Common myeloid progenitor, CD34-positive (primary cell): ENCODE measurements around the gene CMTR1.

Experiments used
- CTCF ChIA-PET: fragments of 350-600 bp; sonication (Branson Sonifier 250); formaldehyde crosslinking; loops from one replicate; lab custom pipeline; 2021; ENCODE audit warnings: antibody characterized with exemption; lab: Charles Lee
- POLR2A ChIA-PET: fragments of 350-600 bp; sonication (Branson Sonifier 250); formaldehyde crosslinking; loops from one replicate; lab custom pipeline; 2021; ENCODE audit warnings: antibody characterized with exemption; lab: Charles Lee
- DNase-seq, 3 donors: peaks; one replicate each; pipeline versions ENCODE4 v3.0.0 to v3.0.0-alpha.2; 2013
- H3K27ac ChIP-seq, 2 experiments: 1 replicate in 1 of 2; 2 replicates in 1 of 2; pipeline ENCODE4 v1.7.0; 2013; ENCODE audit warnings: inconsistent platforms in 2 of 2, low read length in 2 of 2, mild to moderate bottlenecking in 2 of 2, low read depth in 1 of 2, moderate library complexity in 1 of 2; ENCODE audit not compliant: severe bottlenecking in 2 of 2, insufficient read depth in 1 of 2, poor library complexity in 1 of 2
- H3K27me3 ChIP-seq, 5 experiments: replicated peaks in 2 of 5; 1 replicate in 3 of 5; 2 replicates in 2 of 5; pipeline versions ENCODE4 v1.6.1 to v1.7.0; 2013; ENCODE audit warnings: low read length in 4 of 5, mild to moderate bottlenecking in 2 of 5, moderate library complexity in 2 of 5, inconsistent platforms in 1 of 5; ENCODE audit not compliant: insufficient read depth in 5 of 5, control insufficient read depth in 4 of 5
- H3K36me3 ChIP-seq, 4 experiments: 1 replicate in 2 of 4; 2 replicates in 2 of 4; pipeline versions ENCODE4 v1.6.1 to v1.7.0; 2013; ENCODE audit warnings: low read length in 3 of 4, control low read depth in 1 of 4, mild to moderate bottlenecking in 1 of 4; ENCODE audit not compliant: control insufficient read depth in 4 of 4, insufficient read depth in 4 of 4
- H3K4me1 ChIP-seq, 4 experiments: 1 replicate in 3 of 4; 2 replicates in 1 of 4; pipeline versions ENCODE4 v1.6.1 to v1.7.1; 2013; ENCODE audit warnings: low read length in 3 of 4, mild to moderate bottlenecking in 3 of 4, control low read depth in 1 of 4, inconsistent platforms in 1 of 4, moderate library complexity in 1 of 4; ENCODE audit not compliant: control insufficient read depth in 4 of 4, insufficient read depth in 4 of 4; ENCODE audit errors: control extremely low read depth in 1 of 4
- H3K4me3 ChIP-seq, 7 experiments: 1 replicate in 4 of 7; 2 replicates in 3 of 7; pipeline versions ENCODE4 v1.5.1 to v1.7.0; 2013; ENCODE audit warnings: mild to moderate bottlenecking in 7 of 7, low read length in 6 of 7, moderate library complexity in 6 of 7, inconsistent platforms in 2 of 7, low read depth in 2 of 7, control low read depth in 1 of 7; ENCODE audit not compliant: insufficient read depth in 4 of 7, control insufficient read depth in 1 of 7; ENCODE audit errors: extremely low read depth in 1 of 7
- H3K9me3 ChIP-seq, 5 experiments: 1 replicate in 4 of 5; 2 replicates in 1 of 5; pipeline versions ENCODE4 v1.6.1 to v1.7.1; 2013; ENCODE audit warnings: low read length in 4 of 5, mild to moderate bottlenecking in 2 of 5, inconsistent platforms in 1 of 5, low read depth in 1 of 5, moderate library complexity in 1 of 5; ENCODE audit not compliant: control insufficient read depth in 4 of 5, insufficient read depth in 2 of 5; ENCODE audit errors: control extremely low read depth in 1 of 5
- WGBS: methylation state at CpG from one replicate; pipeline ENCODE4 v1.1.5; 2013; ENCODE audit not compliant: insufficient coverage; 5-methylcytosine and 5-hydroxymethylcytosine counted together

CMTR1 gene

DNA sequence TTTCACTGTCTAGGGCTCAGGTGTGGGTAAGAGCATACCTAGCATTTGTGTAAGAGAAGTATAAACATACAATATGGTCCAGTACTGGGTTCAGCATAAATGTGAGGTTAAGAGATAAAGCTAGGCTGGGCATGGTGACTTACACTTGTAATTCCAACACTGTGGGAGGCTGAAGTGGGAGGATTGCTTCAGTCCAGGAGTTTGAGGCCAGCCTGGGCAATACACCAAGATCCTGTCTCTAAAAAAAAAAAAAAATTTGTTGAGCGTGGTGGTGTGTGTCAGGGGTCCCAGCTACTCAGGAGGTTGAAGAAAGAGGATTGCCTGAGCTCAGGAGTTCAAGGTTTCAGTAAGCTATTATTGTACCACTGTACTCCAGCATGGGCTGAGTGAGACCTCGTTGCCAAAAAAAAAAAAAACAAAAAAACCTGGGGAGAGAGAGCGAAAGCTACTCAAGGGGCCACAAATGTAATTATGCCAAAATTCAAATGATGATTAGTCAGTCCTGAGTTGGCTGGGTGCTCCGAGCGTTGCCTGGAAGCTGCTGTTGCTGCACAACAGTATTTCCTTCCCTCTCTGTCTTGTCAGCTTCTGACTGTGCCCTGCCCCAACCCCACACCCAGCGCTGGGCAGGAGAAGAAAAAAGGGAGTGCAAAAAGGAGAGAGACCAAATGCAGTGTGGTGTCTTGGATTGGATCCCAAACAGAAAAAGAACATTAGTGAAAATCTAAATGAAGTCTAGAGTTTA lies 24.0 kb downstream of the CMTR1 start:
- WGBS = no CpG with 5 or more reads among the region's 6 CpGs
- H3K27ac ChIP-seq = no peak overlapping the region
- H3K27me3 ChIP-seq = no peaks in the 10 kb centered on the region
- no peak overlapping the region for H3K4me3 ChIP-seq
- H3K9me3 ChIP-seq = no peaks in the 10 kb centered on the region
- POLR2A ChIA-PET = no interaction called here
- CTCF ChIA-PET = no interaction called here
- DNase-seq = no peak
- H3K4me1 ChIP-seq = peaks cover 0 to 5% (median 0%) of the 10 kb centered on the region in 4 experiments
- H3K36me3 ChIP-seq = peaks cover 14 to 85% (median 58%) of the 10 kb centered on the region in 4 experiments

DNA sequence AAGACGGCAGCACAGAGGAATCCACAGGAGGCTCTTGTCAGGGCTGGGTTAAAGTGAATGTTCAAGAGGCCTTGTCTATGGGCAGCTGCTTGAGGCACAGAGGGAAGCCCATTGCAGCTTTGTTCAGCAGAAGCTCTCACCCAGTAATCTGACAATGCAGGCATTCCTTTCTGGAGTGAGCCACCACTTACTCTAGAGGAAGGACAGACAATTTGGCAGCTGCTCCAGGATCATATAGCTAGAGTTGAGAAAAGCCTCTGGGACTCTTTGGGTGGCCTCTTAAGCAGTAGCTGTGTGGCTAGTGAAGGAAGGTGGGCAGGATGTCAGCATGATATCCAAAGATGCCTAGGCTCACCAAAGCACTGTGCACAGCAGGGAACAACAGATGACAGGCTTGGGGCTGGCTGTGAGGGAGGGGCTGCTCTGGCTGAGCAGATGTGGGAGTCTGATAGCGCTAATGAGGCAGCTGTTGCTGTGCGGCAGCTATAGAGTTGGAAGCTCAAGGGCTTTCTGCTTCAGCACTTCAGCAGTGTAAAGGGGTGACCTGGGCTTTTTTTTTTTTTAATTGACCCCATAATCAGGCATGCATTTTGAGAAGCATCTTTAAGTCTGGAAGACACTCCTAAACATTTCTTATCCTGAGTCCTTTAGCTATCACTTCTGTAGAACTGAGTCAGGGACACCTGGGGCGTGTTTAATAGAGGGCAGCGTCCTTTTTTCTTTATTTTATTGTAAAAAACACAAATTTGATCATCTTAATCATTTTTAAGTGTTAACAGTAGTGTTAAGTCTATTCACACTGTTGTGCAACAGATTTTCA lies 27.2 kb downstream of the CMTR1 start:
- Histone ChIP-seq H3K9me3 (no peaks in the 10 kb centered on the region), H3K27ac (peak overlapping the region in 1 of 2 experiments; percentile 6), H3K27me3 (no peaks in the 10 kb centered on the region), H3K36me3 (peaks cover 16 to 81% (median 52%) of the 10 kb centered on the region in 4 experiments), H3K4me3 (no peak overlapping the region), H3K4me1 (peaks cover 0 to 5% (median 0%) of the 10 kb centered on the region in 4 experiments)
- POLR2A ChIA-PET = no interaction called here
- DNase-seq = peak; percentile 36 to 87 (median 75)
- CTCF ChIA-PET = interaction anchor here (1.4 kb wide), 2 partner anchors 10 to 93 kb away, joined by 3 read pairs; no protein-coding TSS in a partner anchor
- WGBS = 70% methylated on average over 3 of the region's 5 CpGs

DNA sequence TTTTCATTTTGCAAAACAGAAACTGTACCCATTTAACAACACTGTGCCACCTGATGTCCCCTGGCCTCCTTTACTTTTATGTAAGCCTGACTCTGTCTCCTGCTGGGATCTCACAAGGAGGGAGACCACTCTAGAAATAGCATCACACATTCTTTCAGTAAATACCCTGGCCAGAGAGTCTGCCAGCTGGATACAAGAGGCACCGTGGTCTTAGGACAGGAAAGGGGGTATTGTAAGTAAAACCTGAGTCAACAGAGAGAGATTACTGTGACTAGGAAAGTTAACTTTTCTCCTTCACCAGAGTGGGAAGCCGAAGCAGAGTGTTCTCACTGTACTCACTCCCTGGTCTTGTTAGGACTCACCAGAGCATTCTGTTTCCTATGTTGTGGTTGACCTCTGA lies 27.8 kb downstream of the CMTR1 start:
- DNase-seq = no peak
- ChIA-PET POLR2A (no interaction called here), CTCF (interaction anchor here (1.4 kb wide), 2 partner anchors 10 to 94 kb away, joined by 3 read pairs; no protein-coding TSS in a partner anchor)
- Histone ChIP-seq H3K4me3 (no peak overlapping the region), H3K9me3 (peaks cover 0 to 1% (median 0%) of the 10 kb centered on the region in 5 experiments), H3K27ac (no peak overlapping the region), H3K36me3 (peaks cover 16 to 80% (median 52%) of the 10 kb centered on the region in 4 experiments), H3K4me1 (peaks cover 0 to 5% (median 0%) of the 10 kb centered on the region in 4 experiments), H3K27me3 (no peaks in the 10 kb centered on the region)
- WGBS = 85% methylated on average over 1 of the region's 2 CpGs

DNA sequence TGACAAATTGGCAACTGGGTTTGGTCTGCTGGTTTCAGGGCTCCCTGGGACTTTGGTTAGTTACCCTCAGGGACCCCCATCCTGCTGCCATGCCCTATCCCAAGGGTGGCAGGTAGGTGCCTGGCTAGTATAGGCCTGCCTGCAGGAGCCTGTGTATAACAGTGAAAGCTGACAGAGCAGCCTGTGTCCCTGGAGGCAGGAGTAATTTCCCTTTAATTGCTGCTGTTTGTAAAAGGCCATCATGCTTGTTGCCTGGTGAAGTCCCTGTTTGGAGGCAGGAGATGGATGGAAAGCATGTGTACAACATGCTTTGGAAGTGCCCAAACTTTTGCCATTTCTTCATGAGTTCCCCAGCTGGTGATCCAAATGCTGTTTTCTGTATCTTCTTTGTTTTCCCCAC lies 30.1 kb downstream of the CMTR1 start:
- Histone ChIP-seq H3K27ac (no peak overlapping the region), H3K36me3 (peaks cover 20 to 82% (median 46%) of the 10 kb centered on the region in 4 experiments), H3K4me1 (peaks cover 0 to 5% (median 0%) of the 10 kb centered on the region in 4 experiments), H3K27me3 (no peaks in the 10 kb centered on the region), H3K4me3 (no peak overlapping the region), H3K9me3 (peaks cover 0 to 14% (median 3%) of the 10 kb centered on the region in 5 experiments)
- POLR2A ChIA-PET = interaction anchor here (0.6 kb wide), 1 partner anchor 26 kb away, joined by 4 read pairs; no protein-coding TSS in a partner anchor
- DNase-seq = no peak
- CTCF ChIA-PET = no interaction called here

DNA sequence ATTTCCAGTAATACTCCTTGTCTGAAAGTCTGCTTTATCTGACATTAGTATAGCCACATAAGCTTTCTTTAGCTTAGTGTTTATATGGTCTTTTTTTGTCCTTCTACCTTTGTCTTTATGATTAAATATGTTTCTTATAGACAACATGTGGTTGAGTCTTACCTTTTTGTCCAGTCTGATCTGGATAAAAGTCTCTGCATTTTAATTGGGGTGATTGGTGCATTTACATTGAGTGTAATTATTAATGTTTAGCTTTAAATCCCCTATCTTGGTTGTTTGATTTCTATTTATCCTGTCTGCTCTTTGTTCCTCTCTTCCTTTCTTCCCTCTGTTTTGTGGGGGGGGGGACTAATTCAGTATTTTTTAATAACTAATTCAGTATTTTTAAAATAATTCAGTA lies 34.7 kb downstream of the CMTR1 start:
- H3K27ac ChIP-seq = no peak overlapping the region
- H3K9me3 ChIP-seq = peaks cover 3 to 14% (median 6%) of the 10 kb centered on the region in 5 experiments
- DNase-seq = no peak
- CTCF ChIA-PET = no interaction called here
- POLR2A ChIA-PET = no interaction called here
- H3K4me3 ChIP-seq = no peak overlapping the region
- H3K36me3 ChIP-seq = peaks cover 19 to 64% (median 36%) of the 10 kb centered on the region in 4 experiments
- H3K4me1 ChIP-seq = no peaks in the 10 kb centered on the region
- no peaks in the 10 kb centered on the region for H3K27me3 ChIP-seq

DNA sequence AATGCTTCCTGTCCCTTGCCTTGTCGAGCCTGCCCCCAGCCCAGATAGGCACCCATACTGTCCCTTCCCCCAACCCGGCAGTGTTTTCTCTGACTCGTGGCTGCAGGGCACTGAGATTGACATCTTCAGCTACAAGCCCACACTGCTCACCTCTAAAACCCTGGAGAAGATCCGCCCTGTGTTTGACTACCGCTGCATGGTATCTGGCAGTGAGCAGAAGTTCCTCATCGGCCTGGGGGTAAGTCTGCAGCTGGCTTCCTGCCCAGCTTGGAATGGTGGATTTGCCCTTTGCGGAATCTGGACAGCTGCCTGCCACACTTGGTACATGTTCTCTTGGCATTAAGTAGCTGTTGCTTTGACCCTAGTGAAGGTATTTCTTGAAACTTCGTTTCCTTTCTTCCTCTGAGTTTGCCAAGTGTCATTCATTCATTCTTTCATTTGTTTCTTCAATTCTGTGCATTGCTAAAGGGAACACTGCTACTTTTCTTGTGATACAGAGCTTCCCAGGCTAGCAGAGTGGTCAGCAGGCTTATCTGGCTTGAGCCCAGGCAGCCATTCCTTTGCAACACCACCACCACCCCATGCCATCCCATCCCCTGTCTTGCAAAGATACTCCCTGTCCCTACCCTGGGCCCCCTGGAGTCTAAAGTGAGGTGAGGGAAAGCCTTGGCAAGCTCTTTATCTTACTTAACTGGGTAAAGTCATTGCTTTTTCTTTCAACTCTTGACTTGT lies 40.5 kb downstream of the CMTR1 start:
- POLR2A ChIA-PET = no interaction called here
- Histone ChIP-seq H3K4me3 (no peak overlapping the region), H3K27me3 (no peaks in the 10 kb centered on the region), H3K9me3 (peaks cover 0 to under 1% (median 0%) of the 10 kb centered on the region in 5 experiments), H3K36me3 (peaks cover 15 to 82% (median 67%) of the 10 kb centered on the region in 4 experiments), H3K4me1 (no peaks in the 10 kb centered on the region), H3K27ac (no peak overlapping the region)
- 89% methylated on average over 6 of the region's 8 CpGs for WGBS
- CTCF ChIA-PET = interaction anchor here (1.0 to 1.4 kb wide), 4 partner anchors 9 to 92 kb away, joined by 3 read pairs; no protein-coding TSS in a partner anchor
- DNase-seq = no peak
